GM18499 (cell line): ENCODE measurements around the gene LRRC73.
"Not testable (repeated sequence)": the region's sequence is repeated elsewhere in the genome, so short reads cannot be mapped to it uniquely, and the experiment has no call there.

Source experiments
- ATAC-seq: cut with Tn5 transposase; IDR thresholded peaks from one replicate; pipeline ENCODE4 v1.9.1; 2021; ENCODE audit warnings: moderate number of reproducible peaks; ENCODE audit not compliant: insufficient read depth, unreplicated experiment

The LRRC73 gene, protein sequence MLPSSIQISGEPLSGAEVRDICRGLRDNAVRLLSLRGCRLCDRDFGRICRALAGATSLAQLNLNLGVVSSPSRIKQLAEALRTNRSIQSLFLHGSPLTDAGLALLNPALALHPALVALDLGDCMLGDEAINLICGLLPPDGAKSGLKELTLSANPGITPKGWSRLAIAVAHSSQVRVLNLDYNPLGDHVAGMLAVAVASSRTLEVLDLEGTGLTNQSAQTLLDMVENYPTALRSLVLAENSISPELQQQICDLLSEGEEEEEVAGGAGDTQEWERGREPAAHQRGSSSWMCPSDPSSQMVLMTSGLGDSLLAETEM

DNA sequence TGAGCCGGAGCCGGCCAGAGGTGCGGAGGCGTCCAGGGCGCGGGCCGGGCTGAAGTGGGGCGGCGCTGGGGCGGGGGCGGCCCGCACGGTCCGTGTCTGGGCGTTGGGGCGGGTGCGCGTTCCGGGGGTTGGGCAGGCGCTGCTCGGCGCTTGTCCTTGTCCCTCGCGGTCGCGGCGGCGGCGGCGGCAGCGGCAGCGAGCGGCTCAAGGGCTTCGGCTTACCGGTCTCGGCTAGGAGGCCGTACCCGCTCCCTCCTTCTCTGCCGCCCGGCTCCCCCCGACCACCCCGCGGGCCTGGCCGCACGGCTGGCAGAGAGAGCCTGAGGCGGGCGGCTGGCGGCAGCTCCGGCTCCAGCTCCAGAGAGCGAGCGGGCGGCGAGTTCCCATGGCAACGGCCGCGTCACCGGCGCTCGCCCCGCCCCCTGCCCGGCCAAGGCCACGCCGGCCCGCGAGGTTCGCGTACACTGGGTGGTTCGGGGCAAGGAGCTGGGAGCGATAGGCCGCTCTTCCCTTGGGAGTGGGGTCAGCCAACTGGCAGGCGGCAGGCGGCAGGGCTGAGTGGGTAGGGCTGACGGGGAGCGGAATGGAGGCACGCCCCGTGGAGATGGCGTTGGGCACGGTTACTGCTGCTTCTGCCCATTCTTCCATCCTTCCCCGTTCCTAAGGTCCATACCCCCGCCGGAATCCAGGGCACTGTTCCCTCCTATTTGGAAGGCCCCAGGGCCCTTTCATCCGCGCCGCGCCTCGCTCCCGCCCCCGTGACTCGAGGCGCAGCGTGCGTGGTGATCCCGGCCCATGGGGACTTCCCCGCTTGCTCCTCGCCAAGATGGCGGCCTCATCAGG lies at the start of gene LRRC73:
LRRC73 (minus strand) TSS at position 363 of the 843 bp plus-strand sequence. CDS start 561 bp downstream, outside the sequence.
- no peak for ATAC-seq

DNA sequence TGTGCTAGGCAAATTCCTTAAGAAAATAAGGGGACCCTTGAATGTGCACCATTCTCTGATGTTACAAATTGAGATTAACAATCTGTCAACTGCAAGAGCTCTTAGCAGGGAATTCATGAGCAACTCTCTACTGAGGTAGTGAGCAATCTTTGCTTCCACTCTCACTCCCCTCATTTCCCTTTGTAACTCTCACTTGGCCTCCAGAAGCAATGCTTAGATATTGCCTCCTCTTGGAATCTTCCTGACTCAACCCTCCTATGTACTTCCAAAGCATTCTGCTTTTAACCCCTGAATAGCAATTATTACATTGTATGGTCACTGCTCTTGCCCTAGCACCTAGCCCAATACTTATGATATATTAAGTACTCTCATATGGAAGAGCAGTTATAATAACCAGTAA lies 49.2 kb upstream of the LRRC73 start:
- ATAC-seq, result no peak

DNA sequence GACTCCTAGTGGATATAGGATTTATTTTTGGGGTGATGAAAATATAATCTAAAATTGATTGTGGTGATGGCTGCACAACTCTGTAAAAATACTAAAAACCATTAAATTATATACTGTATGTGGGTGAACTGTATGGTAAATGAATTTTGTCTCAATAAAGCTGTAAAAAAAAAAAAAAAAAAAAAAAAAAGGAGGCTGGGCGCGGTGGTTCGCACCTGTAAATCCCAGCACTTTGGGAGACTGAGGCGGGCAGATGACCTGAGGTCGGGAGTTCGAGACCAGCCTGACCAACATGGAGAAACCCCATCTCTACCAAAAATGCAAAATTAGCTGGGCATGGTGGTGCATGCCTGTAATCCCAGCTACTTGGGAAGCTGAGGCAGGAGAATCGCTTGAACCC lies 47.5 kb upstream of the LRRC73 start:
- ATAC-seq, result not testable (repeated sequence)

DNA sequence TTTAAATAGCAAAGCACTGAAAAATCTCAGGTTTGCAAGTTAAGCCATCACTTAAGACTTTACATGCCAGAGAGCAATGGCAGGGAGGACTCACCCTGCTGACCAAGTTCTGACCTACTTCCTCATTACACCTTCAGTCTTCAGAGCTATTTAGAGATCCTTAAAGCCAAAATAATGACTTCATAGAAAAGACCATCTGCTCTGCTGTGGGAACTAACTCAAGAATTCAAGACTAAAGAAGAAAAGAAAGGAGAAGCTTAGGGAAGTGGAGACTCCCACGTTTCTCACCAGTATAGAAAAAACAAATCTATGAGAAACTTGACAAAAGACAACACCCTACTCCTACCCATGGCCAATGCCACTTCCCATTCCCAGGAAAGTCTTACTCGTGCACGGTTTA lies 37.1 kb upstream of the LRRC73 start:
- no peak for ATAC-seq

DNA sequence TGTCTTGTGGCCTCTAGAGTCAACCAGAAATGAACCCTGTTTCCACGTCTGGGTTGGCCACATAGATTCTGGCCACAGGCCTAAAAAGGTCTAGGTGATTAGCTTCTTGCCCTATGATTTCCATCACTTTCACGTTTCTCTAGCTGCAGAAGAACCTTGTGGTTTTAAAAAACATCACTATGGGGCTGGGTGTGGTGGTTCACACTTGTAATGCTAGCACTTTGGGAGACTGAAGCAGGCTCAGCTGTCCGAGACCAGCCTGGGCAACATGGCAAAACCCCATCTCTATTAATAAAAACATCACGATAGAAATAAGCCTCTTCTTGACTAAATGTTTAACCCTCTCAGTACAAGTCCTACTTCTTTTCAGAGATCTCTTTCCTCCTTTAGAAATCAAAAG lies 34.3 kb upstream of the LRRC73 start:
- no peak for ATAC-seq

DNA sequence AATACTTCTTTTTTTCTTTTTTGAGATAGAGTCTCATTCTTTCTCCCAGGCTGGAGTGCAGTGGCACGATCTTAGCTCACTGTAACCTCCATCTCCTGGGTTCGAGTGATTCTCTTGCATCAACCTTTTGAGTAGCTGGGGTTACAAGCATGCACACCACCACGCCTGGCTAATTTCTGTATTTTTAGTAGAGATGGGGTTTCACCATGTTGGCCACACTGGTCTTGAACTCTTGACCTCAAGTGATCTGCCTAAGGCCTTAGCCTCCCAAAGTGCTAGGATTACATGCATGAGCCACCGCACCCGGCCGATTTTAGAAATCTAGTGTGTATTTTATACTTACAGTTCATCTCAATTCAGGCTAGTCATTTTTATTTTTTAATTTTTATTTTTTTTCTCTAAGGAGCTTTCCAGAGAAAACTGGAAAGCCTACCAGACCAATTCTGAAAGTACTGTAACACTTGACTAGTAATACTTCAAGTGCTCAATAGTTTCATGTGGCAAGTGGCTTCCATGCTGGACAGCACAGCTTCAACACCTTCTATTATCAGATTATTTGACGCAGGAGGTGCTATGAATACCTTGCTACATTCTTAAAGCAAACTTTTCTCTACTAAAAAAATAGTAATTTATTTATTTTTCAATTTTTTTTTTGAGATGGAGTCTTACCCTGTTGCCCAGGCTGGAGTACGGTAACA lies 31.8 kb upstream of the LRRC73 start:
- ATAC-seq, result no peak

DNA sequence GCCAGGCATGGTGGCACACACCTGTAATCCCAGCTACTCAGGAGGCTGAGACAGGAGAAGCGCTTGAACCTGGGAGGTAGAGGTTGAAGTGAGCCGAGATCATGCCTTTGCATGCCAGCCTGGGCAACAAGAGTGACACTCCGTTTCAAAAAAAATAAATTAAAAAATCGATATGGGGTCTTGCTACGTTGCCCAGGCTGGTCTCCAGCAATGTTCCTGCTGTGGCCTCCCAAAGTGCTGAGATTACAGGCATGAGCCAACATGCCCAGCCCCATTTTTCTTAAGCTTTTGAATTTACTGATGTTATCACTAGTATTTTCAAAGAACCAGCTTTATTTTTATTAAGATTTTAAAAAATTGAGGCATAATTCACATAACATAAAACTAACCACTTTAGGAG lies 30.4 kb upstream of the LRRC73 start:
- ATAC-seq, result no peak

DNA sequence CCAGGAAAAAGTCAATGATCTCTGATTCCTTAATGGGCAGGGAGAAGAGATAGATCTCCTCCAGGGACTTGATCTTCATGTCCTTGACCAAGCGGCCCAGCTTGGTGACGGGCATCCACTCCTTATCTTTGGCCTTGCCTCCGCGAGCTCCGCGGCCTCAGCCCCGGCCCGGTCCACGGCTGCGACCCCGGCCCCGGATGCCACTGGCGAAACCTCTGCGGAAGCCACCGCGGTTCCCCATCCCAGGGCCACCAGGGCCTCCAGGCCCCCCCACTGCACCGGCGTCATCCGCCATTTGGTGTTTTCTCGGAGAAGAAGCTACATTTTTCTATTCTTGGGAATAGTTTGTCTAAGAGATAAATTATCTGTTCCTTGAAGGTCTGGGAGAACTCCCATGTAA lies 29.3 kb upstream of the LRRC73 start:
- not testable (repeated sequence) for ATAC-seq

DNA sequence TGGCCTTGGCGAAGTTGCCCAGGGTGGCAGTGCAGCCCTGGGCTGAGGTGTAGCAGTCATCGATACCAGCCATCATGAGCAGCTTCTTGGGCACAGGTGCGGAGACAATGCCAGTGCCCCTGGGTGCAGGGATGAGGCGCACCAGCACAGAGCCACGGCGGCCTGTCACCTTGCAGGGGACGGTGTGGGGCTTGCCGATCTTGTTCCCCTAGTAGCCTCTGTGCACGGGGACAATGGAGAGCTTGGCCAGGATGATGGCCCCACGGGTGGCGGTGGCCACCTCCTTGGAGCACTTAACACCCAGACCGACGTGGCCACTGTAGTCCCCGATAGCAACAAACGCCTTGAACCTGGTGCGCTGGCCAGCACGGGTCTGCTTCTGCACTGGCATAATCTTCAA lies 28.8 kb upstream of the LRRC73 start:
- not testable (repeated sequence) for ATAC-seq

DNA sequence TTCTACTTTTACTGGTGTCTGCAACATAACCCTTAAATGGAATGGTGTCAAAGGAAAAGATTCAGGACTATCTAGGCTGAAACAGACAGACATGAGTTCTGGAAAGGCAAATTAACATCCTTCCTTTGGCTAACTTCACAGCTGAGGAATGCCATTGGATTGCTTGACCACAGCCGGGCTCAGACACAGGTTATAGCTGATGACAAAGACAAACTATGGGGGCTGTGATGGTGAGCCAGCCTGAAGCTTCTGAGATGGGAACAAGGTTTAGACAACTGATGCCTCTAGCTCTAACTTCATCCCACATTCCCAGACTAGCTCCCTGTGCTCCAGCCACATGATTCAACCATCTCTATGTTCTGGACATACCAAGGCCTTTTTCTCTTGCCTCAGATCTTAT lies 22.1 kb upstream of the LRRC73 start:
- ATAC-seq, result no peak

DNA sequence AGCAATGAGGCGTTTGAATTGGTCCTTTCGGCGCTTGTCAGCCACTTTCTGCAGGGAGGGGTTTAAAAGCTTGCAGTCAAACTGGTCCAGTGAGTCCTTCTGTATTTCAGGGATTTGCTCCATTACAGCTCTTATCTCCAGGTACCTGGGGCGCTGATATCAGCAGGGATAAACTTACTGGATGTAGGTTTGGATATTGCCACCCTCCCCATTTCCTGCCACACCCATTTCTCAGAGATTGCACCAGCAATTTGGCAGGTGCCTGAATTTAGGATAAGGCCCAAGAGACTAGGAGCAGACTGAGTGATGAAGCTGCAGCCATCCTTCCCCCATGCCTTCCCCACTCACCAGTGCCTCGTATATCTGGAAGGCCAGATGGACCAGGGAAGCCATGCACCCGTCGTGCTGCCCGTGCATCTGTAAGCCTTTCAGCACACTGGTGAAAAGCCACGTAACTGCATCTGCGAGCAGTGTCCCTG lies 14.4 kb upstream of the LRRC73 start:
- no peak for ATAC-seq

DNA sequence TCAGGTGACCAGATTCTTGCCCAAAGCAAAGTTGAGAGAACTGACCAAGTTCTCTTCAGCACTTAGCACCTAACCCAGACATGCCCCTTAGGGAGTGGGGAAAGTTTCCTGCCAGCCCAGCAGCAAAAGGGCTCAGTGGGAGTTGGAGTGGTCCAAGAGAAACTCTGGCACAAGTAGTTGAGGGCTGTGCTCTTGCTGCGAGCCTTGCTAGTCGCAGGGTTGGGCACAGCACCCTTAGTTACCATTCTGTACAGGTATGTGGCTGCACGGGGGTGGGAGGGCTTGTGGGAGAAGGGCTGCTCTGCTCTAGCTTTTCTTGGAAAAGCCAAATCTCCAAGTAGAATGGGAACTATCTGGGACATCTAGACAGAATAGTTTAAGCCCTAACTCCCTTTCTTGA lies 13.1 kb upstream of the LRRC73 start:
- no peak for ATAC-seq

DNA sequence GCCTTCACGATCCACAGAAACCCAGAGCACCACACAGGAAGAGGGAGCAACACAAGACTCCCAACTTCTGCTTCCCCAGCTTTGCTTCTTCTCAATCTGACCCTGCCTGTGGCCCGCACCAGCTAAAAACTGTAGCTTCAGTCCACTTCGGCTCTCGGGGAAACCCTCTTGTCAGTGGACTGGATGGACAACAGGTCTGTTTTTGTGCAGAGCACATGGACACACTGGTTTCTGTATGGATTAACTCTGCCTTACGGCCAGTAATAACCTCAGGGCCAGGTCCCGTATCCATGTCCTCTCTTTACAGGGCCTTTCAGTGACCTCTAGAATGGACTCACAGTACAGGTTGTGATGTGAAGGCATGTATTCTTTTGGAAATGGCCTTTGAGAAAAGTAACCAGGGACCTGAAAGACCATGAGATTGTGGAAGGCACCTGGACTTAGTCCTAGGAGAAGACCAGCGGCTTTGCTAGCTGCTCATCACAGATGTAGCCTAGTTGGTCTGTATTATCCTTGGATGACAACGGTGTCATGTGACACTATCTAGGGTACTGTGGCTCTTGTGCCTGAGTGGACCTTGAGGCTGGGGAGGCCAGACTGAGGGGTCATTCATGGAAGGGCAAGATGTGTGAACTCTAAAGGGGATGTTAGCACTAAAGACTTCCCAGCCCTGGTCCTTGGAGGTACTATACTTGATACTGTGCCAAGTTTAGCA lies 12.6 kb upstream of the LRRC73 start:
- ATAC-seq, result no peak

DNA sequence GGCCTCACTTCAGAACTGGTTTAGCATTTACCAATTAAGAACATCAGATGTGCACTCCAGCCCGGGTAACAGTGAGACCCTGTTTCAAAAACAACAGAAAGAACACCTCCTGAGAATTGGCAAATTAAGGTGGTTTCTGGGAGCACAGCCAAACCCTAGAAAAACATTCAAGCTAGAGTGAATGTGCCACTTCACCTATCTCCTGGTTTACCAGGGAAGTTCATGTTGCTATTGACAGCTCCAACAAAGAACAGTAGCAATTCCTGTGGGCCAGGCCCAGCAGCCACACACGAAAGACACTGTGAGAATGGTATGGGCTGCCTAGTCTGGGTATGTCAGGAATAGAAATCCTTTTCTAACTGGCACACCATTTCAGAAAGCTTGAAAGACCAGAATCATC lies 11.7 kb upstream of the LRRC73 start:
- ATAC-seq, result no peak

DNA sequence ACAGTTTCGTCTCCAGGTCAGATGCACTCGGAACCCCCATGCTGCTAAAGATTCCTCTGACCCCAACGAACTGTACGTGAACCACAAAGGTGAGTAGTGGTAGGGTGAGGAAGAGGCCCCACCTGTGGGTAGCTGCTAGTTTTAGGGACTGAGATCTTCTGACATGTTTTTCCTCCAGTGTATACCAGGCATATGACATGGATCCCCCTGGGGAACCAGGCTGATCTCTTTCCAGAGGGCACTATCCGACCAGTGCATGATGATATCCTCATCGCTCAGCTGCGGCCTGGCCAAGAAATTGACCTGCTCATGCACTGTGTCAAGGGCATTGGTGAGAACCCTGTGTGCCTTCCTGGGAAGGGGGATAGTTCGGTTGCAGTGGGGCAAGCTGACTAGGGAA lies 10.0 kb upstream of the LRRC73 start:
- no peak for ATAC-seq

DNA sequence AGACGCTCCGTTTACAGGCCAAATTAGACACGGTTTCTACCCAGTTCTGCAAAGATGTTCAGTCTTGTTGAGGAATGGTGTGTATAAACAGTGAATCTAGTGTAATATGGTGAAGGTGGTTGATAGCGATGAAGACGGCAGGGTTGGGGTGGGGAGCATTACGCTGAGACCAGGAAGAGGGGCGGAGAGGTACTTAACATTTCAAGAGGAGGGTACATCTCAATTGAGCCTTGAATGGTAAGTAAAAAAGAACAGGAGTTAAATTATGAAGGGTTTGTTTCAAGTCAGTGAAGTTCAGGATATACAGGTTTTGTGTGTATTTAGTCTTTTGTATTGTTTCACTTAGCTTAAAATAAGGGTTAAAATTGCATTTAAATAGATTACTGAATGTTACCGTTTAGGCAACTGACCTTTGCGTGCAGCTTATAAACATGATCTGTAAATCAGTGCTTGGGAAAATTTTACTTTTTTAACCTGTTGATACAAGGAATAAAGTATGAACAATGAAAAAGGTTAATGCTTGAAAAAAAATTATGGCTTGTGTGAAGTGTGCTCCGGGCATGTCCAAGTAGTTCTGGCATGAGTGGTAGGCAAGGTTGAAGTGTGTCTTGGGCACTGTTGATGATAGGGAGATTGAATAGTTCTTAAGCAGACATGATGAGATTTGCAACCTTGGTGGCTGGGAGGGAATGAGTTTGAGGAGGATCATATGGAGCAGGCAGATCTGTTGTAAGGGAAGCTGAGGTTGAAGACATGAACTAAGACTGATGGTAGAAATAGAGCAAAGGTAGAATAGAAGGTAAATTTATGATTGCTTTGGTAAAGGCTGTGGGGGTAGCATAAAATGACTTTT lies 7.6 kb upstream of the LRRC73 start:
- no peak for ATAC-seq

DNA sequence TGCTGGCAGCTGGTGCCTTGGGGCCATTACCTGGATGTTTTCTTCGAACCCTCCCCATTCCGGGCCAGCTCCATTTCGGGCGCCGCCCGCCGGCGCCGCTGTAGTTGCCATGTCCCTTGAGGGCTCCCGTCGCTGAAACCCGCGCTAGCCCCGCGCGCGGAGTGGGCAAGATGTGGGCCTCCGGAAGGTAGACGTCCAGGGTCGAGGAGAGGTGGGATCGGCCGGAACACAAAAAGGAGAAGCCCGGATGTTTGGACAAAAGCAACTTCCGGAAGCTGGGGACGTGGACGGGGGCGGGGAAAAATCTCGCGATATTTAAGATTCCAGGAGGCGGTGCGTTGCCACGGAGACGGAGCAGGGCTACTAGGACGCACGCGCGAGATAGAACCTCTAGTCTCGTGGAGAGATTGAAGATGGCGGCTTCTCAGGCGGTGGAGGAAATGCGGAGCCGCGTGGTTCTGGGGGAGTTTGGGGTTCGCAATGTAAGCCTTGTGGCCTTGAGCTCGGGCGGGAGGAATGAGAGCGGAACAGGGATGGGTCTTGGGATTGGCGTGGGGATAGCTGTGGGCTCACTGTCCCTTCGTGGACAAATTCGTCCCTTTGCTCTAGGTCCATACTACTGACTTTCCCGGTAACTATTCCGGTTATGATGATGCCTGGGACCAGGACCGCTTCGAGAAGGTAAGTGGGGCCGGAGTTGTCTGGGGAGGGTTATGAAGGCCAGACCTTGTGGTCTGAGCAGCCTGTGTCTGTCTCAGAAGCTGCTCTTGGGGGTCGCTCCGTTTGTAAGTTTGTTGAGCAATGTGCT lies 6.8 kb upstream of the LRRC73 start, which contains the start of the genes POLR1C and YIPF3:
POLR1C (plus strand) TSS at position 393 of the 808 bp plus-strand sequence; CDS start at position 414, 21 bp downstream.
YIPF3 (minus strand) TSS at position 230 of the 808 bp plus-strand sequence; CDS start at position 111, 119 bp downstream.
- peak; percentile 71 for ATAC-seq

DNA sequence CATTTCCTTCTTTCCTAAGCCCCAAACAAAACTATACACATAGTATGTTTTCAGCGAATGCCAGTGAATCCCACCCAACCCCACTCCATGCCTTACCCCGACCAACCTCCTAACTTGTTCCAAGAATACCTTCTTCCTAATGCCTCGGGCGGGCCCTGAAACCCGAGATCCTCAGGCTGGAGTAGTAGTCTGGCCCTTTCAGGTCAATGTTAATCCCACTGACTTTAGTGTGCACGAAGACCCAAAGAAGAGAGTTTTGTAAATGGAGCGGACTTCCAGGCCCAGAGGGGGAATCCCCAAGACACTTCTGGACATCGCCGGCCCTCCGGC lies 6.2 kb upstream of the LRRC73 start:
- ATAC-seq, result peak; percentile 2
